ENCODE measurements around the gene SLC39A11. TPM values are rescaled to one million over a fixed set of nuclear protein-coding genes. Genes with fewer than 3 reads are reported as not detected.

The SLC39A11 gene
- total RNA-seq, 1 donor from 2014 or later = 5.5 TPM

DNA sequence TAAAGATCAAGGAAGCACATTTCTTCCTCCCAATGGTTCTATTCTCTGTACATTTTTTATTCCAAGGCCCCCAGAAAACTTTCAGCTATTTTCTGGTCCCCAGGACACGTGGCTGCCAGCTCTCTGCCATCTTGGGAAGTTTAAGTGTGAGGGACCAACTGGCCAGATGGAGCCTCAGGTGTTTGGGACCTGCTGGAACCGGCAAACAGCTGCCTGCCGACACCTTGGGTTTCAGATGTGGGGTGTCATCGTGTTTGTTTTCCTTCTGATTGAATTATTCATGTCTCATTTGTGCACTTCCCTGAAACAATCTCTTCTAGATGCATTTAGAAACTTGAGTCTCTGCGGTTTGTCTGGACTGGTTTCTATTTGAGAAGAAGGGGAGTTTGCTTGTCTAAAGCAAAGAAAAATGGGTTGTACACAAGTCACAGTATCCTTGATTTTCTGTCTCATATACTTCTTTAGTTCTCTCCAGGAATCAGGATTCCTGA, 386.5 kb downstream of the SLC39A11 start:
- Mint-ChIP-seq H3K36me3 (no peaks in the 10 kb centered on the region), H3K27ac (no peak overlapping the region), H3K27me3 (ENCODE audit: insufficient read depth, low read depth) (peaks cover 2% of the 10 kb centered on the region), H3K4me3 (no peak overlapping the region), H3K9me3 (peaks cover 4% of the 10 kb centered on the region), H3K4me1 (no peaks in the 10 kb centered on the region)
- Histone ChIP-seq H3K9ac (no peak overlapping the region), H3K79me2 (ENCODE audit: low read depth) (no peaks in the 10 kb centered on the region), H3K4me3 (no peak overlapping the region), H4K20me1 (ENCODE audit: low read depth) (no peaks in the 10 kb centered on the region), H3K4me1 (peaks cover 5% of the 10 kb centered on the region), H3K9me3 (ENCODE audit: low read depth) (no peaks in the 10 kb centered on the region), H3K4me2 (no peak overlapping the region), H3K27me3 (no peaks in the 10 kb centered on the region), H3F3A (ENCODE audit: low read depth) (peaks cover 5% of the 10 kb centered on the region), H2AFZ (replicated peaks) (no peak overlapping the region), H3K27ac (peak overlapping the region; percentile 69), H3K36me3 (no peaks in the 10 kb centered on the region)
- TF ChIP-seq, protein P1, sequence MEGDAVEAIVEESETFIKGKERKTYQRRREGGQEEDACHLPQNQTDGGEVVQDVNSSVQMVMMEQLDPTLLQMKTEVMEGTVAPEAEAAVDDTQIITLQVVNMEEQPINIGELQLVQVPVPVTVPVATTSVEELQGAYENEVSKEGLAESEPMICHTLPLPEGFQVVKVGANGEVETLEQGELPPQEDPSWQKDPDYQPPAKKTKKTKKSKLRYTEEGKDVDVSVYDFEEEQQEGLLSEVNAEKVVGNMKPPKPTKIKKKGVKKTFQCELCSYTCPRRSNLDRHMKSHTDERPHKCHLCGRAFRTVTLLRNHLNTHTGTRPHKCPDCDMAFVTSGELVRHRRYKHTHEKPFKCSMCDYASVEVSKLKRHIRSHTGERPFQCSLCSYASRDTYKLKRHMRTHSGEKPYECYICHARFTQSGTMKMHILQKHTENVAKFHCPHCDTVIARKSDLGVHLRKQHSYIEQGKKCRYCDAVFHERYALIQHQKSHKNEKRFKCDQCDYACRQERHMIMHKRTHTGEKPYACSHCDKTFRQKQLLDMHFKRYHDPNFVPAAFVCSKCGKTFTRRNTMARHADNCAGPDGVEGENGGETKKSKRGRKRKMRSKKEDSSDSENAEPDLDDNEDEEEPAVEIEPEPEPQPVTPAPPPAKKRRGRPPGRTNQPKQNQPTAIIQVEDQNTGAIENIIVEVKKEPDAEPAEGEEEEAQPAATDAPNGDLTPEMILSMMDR (IDR thresholded peaks at IDR 0.05) = no peak
- TF ChIP-seq EZH2phosphoT487 (IDR thresholded peaks at IDR 0.05) (no peak), EZH2 (IDR thresholded peaks at IDR 0.05) (no peak)
- DNase-seq (ENCODE audit: low spot score) = no peak

DNA sequence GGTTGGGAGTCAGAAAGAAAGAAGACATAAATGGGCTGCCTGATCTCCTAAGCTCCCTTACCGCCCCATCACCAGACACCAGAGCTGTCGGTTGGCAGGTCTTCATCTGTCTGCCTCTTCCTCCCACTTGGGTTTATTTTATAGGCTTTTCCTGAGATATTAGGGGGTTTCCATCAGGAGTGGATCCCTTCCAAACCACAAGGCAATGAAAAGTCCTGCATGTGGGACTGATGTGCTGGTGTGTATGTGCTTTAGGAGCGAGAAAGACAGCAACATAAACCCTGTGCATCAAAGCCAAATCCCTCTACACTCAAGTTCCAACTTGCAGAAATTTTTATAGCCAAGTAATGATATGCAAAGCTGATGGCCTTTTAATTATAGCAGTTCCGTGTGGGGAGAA, 389.5 kb downstream of the SLC39A11 start:
- peaks cover 5% of the 10 kb centered on the region for H3K4me1 ChIP-seq
- peaks cover 4% of the 10 kb centered on the region for H3K9me3 Mint-ChIP-seq
- H3K9ac ChIP-seq = no peak overlapping the region
- peaks cover 1% of the 10 kb centered on the region for H3K4me1 Mint-ChIP-seq
- no peaks in the 10 kb centered on the region for H3K9me3 ChIP-seq (ENCODE audit: low read depth)
- peaks cover 5% of the 10 kb centered on the region for H3F3A ChIP-seq (ENCODE audit: low read depth)
- no peak overlapping the region for H3K27ac ChIP-seq
- H3K27ac Mint-ChIP-seq = no peak overlapping the region
- H4K20me1 ChIP-seq (ENCODE audit: low read depth) = no peaks in the 10 kb centered on the region
- no peak overlapping the region for H3K4me3 Mint-ChIP-seq
- no peak for TF ChIP-seq EZH2 (IDR thresholded peaks at IDR 0.05)
- TF ChIP-seq, protein P1 (IDR thresholded peaks at IDR 0.05) = no peak
- TF ChIP-seq EZH2phosphoT487 (IDR thresholded peaks at IDR 0.05) = no peak
- no peak for DNase-seq (ENCODE audit: low spot score)
- H3K36me3 Mint-ChIP-seq = no peaks in the 10 kb centered on the region
- H3K36me3 ChIP-seq = no peaks in the 10 kb centered on the region
- no peaks in the 10 kb centered on the region for H3K27me3 ChIP-seq
- no peak overlapping the region for H2AFZ ChIP-seq (replicated peaks)
- peaks cover 2% of the 10 kb centered on the region for H3K27me3 Mint-ChIP-seq (ENCODE audit: insufficient read depth, low read depth)
- no peak overlapping the region for H3K4me3 ChIP-seq
- H3K4me2 ChIP-seq = no peak overlapping the region
- H3K79me2 ChIP-seq (ENCODE audit: low read depth) = no peaks in the 10 kb centered on the region

DNA sequence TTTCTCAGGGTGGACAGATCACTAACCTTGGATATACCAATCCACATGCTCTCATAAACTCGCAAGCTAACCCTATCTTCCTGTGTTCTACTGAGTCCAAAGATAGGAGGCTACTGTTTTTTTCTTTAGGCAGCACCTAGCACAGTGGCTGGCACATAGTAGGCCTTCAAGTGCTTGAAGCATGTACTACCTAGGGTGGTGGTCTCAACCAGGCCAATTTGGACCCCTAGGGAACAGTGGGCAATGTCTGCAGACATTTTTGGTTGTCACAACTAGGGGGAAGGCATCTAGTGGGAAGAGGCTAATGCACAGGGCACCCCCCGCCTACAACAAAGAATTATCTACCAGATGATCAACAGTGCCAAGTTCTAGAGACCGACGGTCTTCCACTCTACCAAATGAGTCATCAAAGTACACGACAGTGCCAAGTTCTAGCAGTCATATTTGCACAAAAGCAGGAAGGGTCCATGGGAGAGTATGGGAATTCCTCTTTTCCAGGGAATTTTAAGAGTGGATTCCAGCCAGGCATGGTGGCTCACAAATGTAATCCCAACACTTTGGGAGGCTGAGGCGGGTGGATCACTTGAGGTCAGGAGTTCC, 390.3 kb downstream of the SLC39A11 start:
- Mint-ChIP-seq H3K4me1 (peaks cover 7% of the 10 kb centered on the region), H3K27ac (no peak overlapping the region), H3K4me3 (no peak overlapping the region), H3K36me3 (no peaks in the 10 kb centered on the region), H3K9me3 (peaks cover 4% of the 10 kb centered on the region), H3K27me3 (ENCODE audit: insufficient read depth, low read depth) (peaks cover 2% of the 10 kb centered on the region)
- TF ChIP-seq EZH2phosphoT487 (IDR thresholded peaks at IDR 0.05) (no peak), EZH2 (IDR thresholded peaks at IDR 0.05) (no peak)
- H3K79me2 ChIP-seq (ENCODE audit: low read depth) = no peaks in the 10 kb centered on the region
- no peak overlapping the region for H3K4me2 ChIP-seq
- DNase-seq (ENCODE audit: low spot score) = no peak
- H3K4me1 ChIP-seq = peaks cover 5% of the 10 kb centered on the region
- no peaks in the 10 kb centered on the region for H4K20me1 ChIP-seq (ENCODE audit: low read depth)
- no peak overlapping the region for H3K9ac ChIP-seq
- H3K27me3 ChIP-seq = no peaks in the 10 kb centered on the region
- H3K4me3 ChIP-seq = no peak overlapping the region
- H3F3A ChIP-seq (ENCODE audit: low read depth) = peaks cover 5% of the 10 kb centered on the region
- no peaks in the 10 kb centered on the region for H3K9me3 ChIP-seq (ENCODE audit: low read depth)
- H2AFZ ChIP-seq (replicated peaks) = no peak overlapping the region
- no peaks in the 10 kb centered on the region for H3K36me3 ChIP-seq
- H3K27ac ChIP-seq = no peak overlapping the region

DNA sequence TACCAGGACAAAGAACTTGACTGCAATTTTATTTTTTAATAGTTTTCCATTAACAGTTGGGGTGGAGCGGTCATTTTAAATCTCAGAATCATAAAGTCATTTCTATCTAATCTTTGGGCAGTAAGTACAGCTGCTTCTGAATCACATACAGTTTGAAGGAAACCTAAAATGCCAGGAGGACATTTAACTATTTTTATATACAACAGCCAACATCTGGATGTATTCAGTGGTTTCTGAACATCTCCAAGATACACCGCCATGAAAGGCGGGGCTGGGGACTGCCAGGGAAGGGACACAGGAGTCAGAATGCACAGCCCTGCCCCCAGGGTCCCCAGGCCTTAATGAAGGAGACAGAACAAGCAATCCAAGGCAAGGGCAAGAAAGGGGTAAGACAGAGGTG, 392.3 kb downstream of the SLC39A11 start:
- Histone ChIP-seq H3K36me3 (no peaks in the 10 kb centered on the region), H3K9me3 (ENCODE audit: low read depth) (no peaks in the 10 kb centered on the region), H3K9ac (no peak overlapping the region), H3K27me3 (no peaks in the 10 kb centered on the region), H4K20me1 (ENCODE audit: low read depth) (no peaks in the 10 kb centered on the region), H3K4me3 (no peak overlapping the region), H3K4me2 (no peak overlapping the region), H3K27ac (no peak overlapping the region), H3K79me2 (ENCODE audit: low read depth) (no peaks in the 10 kb centered on the region), H3K4me1 (no peaks in the 10 kb centered on the region), H2AFZ (replicated peaks) (no peak overlapping the region), H3F3A (ENCODE audit: low read depth) (no peaks in the 10 kb centered on the region)
- Mint-ChIP-seq H3K9me3 (peaks cover 4% of the 10 kb centered on the region), H3K4me3 (no peak overlapping the region), H3K36me3 (no peaks in the 10 kb centered on the region), H3K4me1 (peaks cover 8% of the 10 kb centered on the region), H3K27me3 (ENCODE audit: insufficient read depth, low read depth) (peaks cover 2% of the 10 kb centered on the region), H3K27ac (no peak overlapping the region)
- TF ChIP-seq, protein P1 (IDR thresholded peaks at IDR 0.05) = no peak
- TF ChIP-seq EZH2phosphoT487 (IDR thresholded peaks at IDR 0.05) = no peak
- no peak for TF ChIP-seq EZH2 (IDR thresholded peaks at IDR 0.05)
- no peak for DNase-seq (ENCODE audit: low spot score)
